ENCODE data around the gene TMEM95. TPM values are rescaled to one million over a fixed set of nuclear protein-coding genes. Genes with fewer than 3 reads are reported as not detected.

The TMEM95 gene
- polyA plus RNA-seq, 1 donor from 2014 or later = not detected

Small RNA genes within 50 kb of the gene (small RNA-seq; reads per million reads assigned to genes)
- 0 reads per million in 3 experiments for gene AC026954.2

Other genes with a start within 250 kb of the TMEM95 start
- not detected in 2 replicates for gene ASGR2, start 240.3 kb upstream of the TMEM95 start, polyA plus RNA-seq
- gene ASGR1, start 175.8 kb upstream of the TMEM95 start, polyA plus RNA-seq = 75.6 and 80.2 TPM in 2 replicates
- 126 and 145 TPM in 2 replicates for gene DLG4, start 135.3 kb upstream of the TMEM95 start, polyA plus RNA-seq
- 397 and 483 TPM in 2 replicates for gene ACADVL, start 135.2 kb upstream of the TMEM95 start, polyA plus RNA-seq
- gene DVL2, start 120.6 kb upstream of the TMEM95 start, polyA plus RNA-seq = 41.1 and 59.2 TPM in 2 replicates
- gene PHF23, start 115.7 kb upstream of the TMEM95 start, polyA plus RNA-seq = 55.7 and 60.3 TPM in 2 replicates
- gene GABARAP, start 112.7 kb upstream of the TMEM95 start, polyA plus RNA-seq = 384 and 512 TPM in 2 replicates
- gene CTDNEP1, start 103.4 kb upstream of the TMEM95 start, polyA plus RNA-seq = 37.3 and 39.4 TPM in 2 replicates
- gene ELP5, start 102.9 kb upstream of the TMEM95 start, polyA plus RNA-seq = 82.7 and 99.5 TPM in 2 replicates
- 0.27 TPM in 1 of 2 replicates, not detected in the other for gene CLDN7, start 92.7 kb upstream of the TMEM95 start, polyA plus RNA-seq
- gene SLC2A4, start 73.4 kb upstream of the TMEM95 start, polyA plus RNA-seq = not detected in 2 replicates
- gene YBX2, start 60.5 kb upstream of the TMEM95 start, polyA plus RNA-seq = 1.8 and 2.1 TPM in 2 replicates
- 164 and 178 TPM in 2 replicates for gene EIF5A, start 47.5 kb upstream of the TMEM95 start, polyA plus RNA-seq
- gene GPS2, start 39.8 kb upstream of the TMEM95 start, polyA plus RNA-seq = 108 and 116 TPM in 2 replicates
- 58.4 and 61.0 TPM in 2 replicates for gene NEURL4, start 25.8 kb upstream of the TMEM95 start, polyA plus RNA-seq
- gene ACAP1, start 18.6 kb upstream of the TMEM95 start, polyA plus RNA-seq = 0.66 and 9.2 TPM in 2 replicates
- gene KCTD11, start 3.0 kb upstream of the TMEM95 start, polyA plus RNA-seq = 2.8 TPM in 2 replicates
- gene TNK1, start 25.9 kb downstream of the TMEM95 start, polyA plus RNA-seq = 0.83 and 1.5 TPM in 2 replicates
- 15.9 and 25.2 TPM in 2 replicates for gene PLSCR3, start 39.4 kb downstream of the TMEM95 start, polyA plus RNA-seq
- 158 and 161 TPM in 2 replicates for gene TMEM256, start 48.9 kb downstream of the TMEM95 start, polyA plus RNA-seq
- 13.8 and 21.5 TPM in 2 replicates for gene NLGN2, start 52.7 kb downstream of the TMEM95 start, polyA plus RNA-seq
- gene SPEM1, start 65.2 kb downstream of the TMEM95 start, polyA plus RNA-seq = not detected in 2 replicates
- gene SPEM2, start 70.5 kb downstream of the TMEM95 start, polyA plus RNA-seq = not detected in 2 replicates
- not detected in 2 replicates for gene SPEM3, start 73.7 kb downstream of the TMEM95 start, polyA plus RNA-seq
- 0.14 TPM in 1 of 2 replicates, not detected in the other for gene TMEM102, start 80.3 kb downstream of the TMEM95 start, polyA plus RNA-seq
- gene FGF11, start 84.4 kb downstream of the TMEM95 start, polyA plus RNA-seq = 15.8 and 16.4 TPM in 2 replicates
- 17.9 and 18.2 TPM in 2 replicates for gene CHRNB1, start 89.9 kb downstream of the TMEM95 start, polyA plus RNA-seq
- gene ZBTB4, start 124.5 kb downstream of the TMEM95 start, polyA plus RNA-seq = 8.0 and 9.2 TPM in 2 replicates
- gene SLC35G6, start 126.3 kb downstream of the TMEM95 start, polyA plus RNA-seq = not detected in 2 replicates
- 9.1 and 22.6 TPM in 2 replicates for gene POLR2A, start 129.2 kb downstream of the TMEM95 start, polyA plus RNA-seq
- gene TNFSF12, start 193.9 kb downstream of the TMEM95 start, polyA plus RNA-seq = not detected in 2 replicates
- 0.15 TPM in 1 of 2 replicates, not detected in the other for gene TNFSF13, start 203.6 kb downstream of the TMEM95 start, polyA plus RNA-seq
- 148 and 151 TPM in 2 replicates for gene SENP3, start 206.8 kb downstream of the TMEM95 start, polyA plus RNA-seq
- gene CD68, start 224.5 kb downstream of the TMEM95 start, polyA plus RNA-seq = not detected in 2 replicates
- 110 and 118 TPM in 2 replicates for gene MPDU1, start 228.7 kb downstream of the TMEM95 start, polyA plus RNA-seq
- 0.47 and 1.5 TPM in 2 replicates for gene SOX15, start 234.9 kb downstream of the TMEM95 start, polyA plus RNA-seq

All from neural cell (in vitro differentiated cells).